T-helper 2 cell treated with Interferon-gamma antibody and Interleukin-4, amounts not matched to agents 100 ng/mL and 5 ng/mL, for 36 hours (primary cell): ENCODE measurements around the gene MGAT5. TPM values are rescaled to one million over a fixed set of nuclear protein-coding genes. Genes with fewer than 3 reads are reported as not detected.

Experiments
- intact Hi-C: fragments of 100-400 bp; cut with micrococcal nuclease; formaldehyde crosslinking; loops from one replicate; pipeline ENCODE4 v1.15.1; 2023
- total RNA-seq: library from RNA; stranded (reverse); gene quantifications from 2 replicates; pipeline ENCODE4 v1.2.3, GENCODE V29; 2022

MGAT5 gene, protein sequence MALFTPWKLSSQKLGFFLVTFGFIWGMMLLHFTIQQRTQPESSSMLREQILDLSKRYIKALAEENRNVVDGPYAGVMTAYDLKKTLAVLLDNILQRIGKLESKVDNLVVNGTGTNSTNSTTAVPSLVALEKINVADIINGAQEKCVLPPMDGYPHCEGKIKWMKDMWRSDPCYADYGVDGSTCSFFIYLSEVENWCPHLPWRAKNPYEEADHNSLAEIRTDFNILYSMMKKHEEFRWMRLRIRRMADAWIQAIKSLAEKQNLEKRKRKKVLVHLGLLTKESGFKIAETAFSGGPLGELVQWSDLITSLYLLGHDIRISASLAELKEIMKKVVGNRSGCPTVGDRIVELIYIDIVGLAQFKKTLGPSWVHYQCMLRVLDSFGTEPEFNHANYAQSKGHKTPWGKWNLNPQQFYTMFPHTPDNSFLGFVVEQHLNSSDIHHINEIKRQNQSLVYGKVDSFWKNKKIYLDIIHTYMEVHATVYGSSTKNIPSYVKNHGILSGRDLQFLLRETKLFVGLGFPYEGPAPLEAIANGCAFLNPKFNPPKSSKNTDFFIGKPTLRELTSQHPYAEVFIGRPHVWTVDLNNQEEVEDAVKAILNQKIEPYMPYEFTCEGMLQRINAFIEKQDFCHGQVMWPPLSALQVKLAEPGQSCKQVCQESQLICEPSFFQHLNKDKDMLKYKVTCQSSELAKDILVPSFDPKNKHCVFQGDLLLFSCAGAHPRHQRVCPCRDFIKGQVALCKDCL
- 18.6 and 20.5 TPM in 2 replicates for total RNA-seq

DNA sequence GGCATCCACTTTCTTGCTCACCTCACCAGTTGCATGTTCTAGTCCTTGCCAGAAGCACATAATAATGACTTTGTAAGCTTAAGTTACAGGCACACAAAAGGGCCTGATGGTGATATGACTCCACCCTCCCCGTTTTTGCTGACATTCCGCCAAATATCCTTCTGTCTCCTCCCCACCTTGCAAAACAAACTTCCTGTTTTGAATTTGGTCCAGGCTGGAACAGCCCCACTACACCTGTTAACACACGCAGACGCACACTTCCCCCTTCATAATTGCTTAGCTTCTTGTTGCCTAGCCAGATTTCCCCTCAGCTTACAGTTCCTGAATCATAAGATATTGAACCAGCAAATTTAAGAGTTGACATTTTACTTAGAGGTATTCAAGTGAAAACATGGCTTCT, at the start of gene MGAT5:
Gene MGAT5, plus strand, starts transcription at position 269 of the 400 bp plus-strand sequence. CDS start 332 bp downstream, outside the sequence.
- intact Hi-C loops: no loop called here

DNA sequence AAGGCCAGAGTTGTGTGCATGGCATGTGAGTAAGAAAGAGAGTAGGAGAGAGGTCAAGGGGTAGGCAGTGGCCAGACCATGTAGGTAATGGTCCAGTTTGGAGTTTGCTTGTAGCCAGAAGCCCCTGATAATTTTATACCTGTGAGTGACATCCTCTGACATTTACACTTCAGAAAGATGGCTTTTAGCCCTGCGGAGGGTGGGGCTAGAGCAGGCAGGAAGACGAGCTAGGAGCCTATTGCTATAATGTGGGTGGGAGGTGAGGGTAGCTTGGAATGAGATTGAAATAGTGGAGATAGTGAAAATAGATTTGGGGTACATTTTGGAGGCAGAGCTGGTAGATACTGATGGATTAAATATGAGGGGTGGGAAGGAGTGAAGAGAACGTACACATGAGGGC, 48.8 kb upstream of the MGAT5 start:
- intact Hi-C loops: loop anchor here (5.0 kb wide), 2 partner anchors 88 to 318 kb away; no protein-coding TSS in a partner anchor

DNA sequence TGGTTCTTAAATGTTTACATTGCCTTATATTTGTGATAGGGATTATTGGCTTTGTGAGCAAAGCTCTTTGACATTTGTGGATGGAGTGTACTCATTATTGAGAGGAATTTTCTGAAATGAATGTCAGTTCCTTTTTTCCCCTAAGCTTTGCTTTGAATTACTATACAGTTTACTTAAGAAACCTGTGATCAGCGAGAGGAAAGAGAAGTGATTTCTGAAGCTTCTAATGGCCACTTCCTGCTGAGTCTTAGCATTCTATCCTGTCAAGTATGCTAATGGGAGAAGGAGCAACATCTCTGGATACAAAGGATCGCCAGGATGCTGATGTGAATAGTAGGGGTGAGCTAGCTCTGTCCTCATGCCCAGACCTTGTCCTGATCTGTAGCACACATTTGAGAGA, 47.8 kb upstream of the MGAT5 start:
- intact Hi-C loops: loop anchor here (5.0 kb wide), 2 partner anchors 89 to 319 kb away; no protein-coding TSS in a partner anchor

DNA sequence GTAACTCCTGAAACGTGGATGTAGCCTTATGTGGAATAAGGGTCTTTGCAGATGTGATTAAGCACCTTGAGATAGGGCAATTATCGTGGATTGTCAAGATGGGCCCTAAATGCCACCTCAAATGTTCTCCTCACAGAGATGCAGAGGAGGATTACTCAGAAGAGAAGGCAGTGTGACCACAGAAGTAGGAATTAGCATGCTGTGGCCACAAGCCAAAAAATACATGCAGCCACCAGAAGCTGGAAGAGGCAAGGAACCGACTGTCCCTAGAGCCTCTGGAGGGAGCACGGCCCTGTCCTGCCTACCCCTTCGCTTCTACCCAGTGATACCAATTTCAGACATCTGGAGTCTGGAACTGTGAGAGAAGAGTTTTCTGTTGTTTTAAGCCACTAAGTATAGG, 47.3 kb upstream of the MGAT5 start:
- intact Hi-C loops: loop anchor here (5.0 kb wide), 2 partner anchors 89 to 319 kb away; no protein-coding TSS in a partner anchor

DNA sequence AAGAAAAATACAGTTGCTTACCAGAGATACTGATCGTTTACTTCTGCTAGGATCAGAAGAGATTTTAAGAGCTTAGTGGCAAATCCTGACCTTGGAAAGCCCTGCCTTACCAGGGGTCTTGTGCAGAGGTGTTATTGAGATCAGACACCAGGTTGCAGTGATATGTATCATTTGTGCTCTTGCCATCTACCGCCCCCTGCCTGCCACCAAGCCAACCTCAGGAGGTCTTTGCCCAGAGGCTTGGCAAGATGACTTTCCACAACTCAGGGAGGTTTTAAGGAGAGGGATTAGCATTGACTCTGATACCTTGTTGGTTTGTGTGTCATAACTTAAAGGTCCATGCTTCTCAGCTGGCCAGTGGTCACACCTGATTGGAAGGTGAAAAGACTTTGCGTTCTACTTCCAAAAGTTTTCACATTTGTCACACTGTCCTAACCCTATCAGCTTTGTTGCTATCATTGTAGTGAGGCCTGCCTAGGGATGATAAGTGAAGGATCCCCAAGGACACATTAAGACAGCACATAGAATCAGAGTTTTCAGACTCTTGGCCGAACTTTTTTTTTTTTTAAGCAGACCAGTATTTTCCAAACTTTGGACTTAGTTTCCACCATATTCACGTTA, 46.2 kb upstream of the MGAT5 start:
- intact Hi-C loops: loop anchor here (5.0 kb wide), 2 partner anchors 90 to 320 kb away; no protein-coding TSS in a partner anchor

DNA sequence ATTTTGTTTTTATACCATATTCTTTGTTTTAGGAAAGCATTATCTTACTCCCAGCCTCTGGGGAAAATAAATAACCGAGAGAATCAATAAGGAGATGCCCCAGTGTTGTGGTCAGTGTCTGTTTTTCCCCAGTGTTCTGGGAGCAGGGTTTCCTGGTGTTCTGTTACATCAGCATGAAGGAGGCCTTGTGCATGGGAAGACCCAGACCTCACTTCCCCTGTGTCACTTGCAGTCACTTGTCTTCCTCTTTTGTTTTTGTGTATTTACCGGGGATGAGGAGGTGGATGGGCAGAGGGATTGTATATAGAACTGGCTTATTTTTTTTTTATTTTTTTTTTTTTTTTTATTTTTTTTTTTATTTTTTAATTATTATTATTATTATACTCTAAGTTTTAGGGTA, 45.0 kb upstream of the MGAT5 start:
- intact Hi-C loops: loop anchor here (5.0 kb wide), 2 partner anchors 92 to 322 kb away; no protein-coding TSS in a partner anchor

DNA sequence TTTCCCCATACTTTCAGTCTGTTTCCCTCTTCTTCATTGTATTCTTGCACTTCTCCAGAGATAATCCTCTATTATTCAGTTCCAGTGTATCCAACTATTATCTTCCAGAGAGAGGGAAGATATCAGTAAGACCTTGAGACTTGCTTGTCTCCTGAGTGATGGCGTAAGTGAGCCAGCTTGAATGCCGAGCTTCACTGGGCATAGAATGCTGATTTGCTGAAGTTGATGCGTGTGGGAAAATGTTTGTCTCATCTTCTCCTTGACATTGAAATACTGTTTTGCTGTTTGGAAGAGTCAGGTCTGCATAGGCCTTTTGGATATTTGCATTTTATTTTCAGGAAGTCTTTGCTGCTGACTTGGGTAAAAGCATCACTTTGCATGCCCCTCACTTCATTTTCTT, 41.1 kb upstream of the MGAT5 start:
- intact Hi-C loops: no loop called here

DNA sequence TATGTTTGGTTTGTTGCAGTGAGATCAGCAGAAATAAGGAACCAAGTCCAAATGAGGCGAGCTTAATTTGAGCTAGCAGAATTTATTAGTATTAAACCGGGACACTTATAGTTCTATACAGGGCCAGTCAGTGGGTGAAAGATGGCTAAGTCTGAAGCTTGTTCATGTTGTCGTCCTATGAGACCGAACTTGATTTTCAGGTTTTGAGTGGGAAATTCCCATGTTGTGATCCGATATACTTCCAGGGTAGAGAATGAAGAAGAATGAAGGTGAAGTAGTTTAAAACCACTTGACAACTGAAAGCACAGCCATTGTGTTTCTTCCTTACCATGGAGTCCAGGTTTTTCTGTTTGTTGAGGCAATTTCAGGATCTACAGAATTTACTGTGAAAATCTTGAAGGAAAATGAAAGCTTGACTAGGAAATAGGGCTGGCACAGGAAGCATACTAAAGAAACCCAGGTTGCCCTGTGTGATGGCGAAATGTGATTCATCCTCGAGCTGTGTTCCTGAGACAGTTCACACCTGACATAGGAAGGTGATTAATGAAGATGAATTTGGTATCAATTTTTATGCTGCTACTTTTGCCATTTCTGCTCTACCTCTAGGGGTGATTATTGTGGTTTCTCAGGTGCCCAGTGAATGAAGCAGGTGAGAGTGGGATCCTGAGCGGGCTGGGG, 37.6 kb upstream of the MGAT5 start:
- intact Hi-C loops: no loop called here

DNA sequence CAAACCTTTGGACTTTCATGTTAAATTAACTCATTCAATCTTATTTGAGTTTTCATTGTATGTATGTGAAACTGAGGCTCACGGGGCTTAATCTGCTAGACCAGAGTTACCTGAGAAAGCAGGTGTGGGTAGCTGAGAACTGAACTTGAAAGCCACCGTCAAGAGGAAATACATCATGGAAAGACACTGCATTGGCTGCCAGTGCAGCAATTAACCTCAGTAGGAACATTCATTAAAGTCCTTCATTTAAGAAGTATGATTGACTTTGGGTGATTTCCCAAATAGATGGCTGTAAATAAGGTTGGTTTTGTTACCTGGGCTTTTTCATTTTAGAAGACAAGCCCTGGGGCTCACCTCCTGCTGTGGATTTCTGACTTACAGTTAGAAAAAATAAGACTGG, 36.5 kb upstream of the MGAT5 start:
- intact Hi-C loops: no loop called here

DNA sequence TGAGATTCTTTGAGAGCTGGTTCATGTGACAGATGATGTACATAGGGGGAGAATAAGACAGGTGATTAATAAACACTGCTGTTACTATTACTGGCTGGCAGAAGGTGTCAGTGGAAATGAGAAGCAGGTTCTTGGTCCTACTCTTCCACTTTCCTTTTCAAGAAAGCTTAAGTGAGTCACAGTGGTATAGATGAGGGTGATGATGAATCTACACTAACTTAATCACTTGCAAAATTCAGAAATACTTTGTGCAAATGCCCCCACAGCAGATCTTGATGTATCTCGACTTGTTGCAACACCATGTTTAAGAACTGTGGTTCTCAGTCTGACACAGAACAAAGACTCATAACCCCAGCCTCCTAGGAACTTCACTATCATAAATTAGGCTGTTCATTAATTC, 35.9 kb upstream of the MGAT5 start:
- intact Hi-C loops: no loop called here

DNA sequence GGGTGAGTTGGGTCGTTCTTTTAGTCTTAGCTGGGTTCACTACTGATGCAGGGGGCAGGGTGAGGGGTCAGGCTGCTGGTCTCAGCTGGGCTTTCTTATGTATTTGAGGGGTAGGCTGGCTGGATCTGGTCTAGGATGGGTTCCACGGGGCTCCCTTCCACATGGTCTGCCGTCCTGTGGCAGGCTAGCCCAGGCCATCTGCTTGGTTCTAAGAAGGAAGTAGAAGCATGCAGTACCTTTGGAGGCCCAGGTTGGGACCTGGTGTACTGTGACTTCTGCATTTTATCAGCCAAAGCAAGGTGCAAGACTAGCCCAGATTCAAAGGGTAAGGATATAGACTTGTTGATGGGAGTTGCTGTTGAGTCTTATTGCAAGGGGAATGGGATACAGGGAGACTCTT, 35.5 kb upstream of the MGAT5 start:
- intact Hi-C loops: no loop called here

DNA sequence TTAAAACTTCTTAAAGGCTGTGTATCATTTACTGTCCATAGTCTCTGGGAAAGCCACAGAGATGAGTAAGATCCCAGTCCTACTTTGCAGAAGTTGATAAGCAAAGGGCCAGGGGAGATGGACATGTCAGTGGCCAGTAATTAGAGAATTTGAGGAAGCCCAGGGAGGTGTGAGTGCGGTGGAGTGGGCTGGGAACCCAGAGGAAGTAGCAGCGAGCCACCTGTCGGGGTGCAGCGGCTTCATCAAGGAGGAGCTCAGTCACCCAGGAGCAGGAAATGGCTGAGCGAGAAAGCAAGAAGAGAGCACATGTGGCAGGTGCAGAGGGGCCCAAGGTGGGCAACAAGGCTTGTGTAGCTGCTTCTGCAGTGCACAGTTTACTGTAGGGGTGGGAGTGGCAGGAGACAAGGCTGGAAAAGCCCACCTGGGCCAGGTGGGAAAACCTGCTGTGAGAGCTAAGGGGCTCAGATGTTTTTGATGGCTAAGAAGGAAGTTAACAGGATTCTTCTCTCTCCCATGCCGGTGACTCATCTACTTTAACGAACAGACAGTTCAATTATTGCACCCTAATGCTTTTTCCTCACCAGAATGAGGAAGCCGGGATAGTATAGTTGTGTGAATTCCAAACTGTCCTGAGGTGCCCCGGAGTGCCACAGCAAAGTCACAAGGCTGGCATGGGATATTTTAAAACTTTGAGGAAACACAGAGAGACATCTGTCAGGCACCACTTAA, 34.8 kb upstream of the MGAT5 start:
- intact Hi-C loops: no loop called here

DNA sequence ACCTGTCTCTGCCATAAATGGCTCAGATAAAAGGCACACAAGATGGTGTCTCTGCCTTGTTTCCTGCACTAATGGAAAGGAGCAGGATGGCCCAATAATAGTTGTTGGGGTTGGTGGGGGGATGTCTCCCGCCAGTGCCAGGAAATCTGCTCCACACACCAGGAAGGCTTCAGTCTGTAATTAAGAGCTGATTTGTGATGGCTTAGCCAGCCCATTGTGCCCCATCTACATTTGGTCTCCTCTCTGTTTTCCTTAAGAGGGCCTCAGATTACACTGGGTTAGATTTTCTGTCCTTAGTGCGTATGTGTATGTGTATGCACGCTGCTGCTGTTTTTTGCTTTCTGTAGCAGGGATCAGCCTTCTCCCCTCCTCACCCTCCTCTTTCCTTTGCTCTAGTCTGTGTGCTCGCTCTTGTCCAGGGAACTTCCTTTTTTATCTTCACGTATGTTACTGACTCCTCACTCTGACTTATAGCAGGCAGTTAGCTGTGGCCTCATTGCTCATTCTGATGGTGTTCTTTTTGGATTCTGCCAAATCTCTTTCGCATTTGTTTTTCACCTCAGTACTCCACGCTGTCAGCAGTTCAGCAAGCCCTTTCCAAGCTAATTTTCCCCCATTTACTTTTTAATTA, 33.4 kb upstream of the MGAT5 start:
- intact Hi-C loops: no loop called here

DNA sequence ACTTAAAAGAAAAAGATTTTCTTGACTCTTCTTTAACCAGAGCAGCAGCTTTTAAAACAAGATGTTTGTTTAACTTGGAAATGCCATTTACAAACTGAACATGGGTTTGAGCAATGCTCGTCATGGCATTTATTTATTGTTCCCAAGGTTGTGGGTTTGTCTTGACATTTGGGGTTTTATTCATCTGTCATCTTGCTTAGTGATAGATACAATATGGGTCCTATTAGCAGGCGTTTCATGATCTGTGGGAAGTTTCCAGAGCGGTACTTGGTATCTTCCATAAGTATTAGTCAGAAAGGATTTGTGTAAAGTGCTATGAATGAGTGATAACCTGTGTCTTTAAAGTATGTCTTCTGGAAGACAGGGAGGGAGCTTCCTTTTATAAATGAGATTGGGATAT, 29.9 kb upstream of the MGAT5 start:
- intact Hi-C loops: no loop called here

DNA sequence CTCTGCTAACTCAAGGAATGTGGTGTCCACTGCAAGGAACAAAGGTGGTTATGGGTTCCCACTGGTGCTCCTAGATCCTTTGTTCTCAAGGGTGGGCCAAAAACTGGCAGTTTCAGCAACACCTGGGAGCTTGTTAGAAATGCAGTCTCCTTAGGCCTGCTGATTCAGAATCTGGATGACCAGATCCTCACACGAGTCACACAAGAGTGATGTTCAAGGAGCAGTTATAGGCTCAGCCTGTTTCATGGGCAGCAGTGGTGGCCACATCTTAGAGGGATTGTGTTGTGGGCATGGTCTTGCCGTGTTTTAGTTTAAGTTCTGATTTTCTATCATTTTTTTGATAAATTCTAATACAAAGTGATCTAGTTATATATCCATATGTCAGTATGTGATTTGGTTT, 28.7 kb upstream of the MGAT5 start:
- intact Hi-C loops: no loop called here

DNA sequence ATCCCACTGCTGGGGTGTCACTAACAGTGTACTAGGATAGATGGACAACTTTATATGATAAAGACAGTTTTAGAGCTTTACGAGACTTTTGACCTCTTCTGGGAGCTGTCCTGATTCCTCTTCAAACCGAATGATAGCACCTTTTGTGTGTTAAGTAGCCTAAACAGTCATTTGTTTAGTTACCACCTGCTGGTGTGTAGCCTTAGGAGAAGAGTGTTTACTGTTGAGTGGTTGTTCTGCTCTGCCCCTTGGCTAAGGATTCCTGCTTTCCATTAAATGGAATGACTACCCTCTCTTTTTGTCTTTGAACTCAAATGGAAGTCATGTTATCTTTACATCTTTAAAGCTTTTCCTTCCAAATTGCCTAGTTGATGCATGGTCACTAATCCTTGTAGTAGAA, 28.0 kb upstream of the MGAT5 start:
- intact Hi-C loops: no loop called here

DNA sequence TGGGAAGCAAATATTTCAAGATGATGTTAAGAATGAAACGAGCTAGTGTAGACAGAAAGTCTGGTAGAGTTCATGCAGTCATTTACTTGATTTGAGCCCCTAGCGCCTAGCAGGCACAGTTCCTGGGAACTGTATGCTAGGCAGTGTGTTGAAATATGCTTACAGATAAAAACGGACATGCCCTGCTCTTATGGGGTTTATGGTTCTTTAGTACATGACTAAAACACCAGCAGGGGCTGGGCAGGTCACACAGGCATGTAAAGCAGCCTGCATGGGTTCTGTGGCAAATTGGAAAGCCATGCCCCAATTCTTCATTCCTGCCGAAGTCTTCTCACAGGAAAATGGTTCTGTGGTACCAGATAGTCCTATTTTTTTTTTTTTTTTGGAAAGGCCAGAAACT, 27.3 kb upstream of the MGAT5 start:
- intact Hi-C loops: no loop called here

DNA sequence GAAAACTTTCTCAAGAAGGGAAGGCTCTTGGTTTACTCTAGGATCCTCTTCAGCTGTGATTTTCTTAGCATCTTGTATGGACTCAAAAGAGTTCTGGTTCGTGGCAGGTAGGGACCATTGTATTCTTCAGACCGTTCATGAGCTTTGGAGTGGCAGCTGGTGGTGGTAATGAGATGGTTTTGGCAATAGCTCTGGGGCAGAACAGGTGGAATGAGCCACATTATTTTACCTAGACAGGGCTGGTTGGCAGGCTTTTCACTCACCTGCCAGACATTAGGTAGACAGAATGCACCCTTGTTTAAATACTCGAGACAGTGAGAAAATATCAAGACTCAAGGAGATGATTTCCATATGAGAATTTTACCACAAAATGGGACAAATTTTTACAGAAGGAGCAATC, 26.2 kb upstream of the MGAT5 start:
- intact Hi-C loops: no loop called here

DNA sequence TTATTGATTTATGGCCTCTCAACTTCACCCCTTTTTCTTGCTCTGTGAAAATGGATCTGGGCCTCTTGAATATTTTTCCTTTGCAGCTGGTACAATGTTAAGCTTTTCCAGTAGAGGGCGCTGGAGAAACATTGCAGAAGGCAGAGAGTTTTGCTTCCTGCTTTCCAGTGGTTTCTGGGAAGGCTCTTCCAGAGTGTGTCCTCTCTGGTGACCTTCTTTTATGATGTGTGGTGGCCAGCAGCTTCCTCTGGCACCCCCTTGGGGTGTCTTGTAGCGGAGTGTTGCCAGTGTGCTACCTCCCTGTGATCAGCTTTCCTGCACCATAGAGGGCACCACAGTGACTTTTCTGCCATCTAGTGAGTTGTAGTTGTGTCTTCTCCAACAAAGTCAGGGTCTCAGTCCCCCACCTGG, 25.4 kb upstream of the MGAT5 start:
- intact Hi-C loops: no loop called here

DNA sequence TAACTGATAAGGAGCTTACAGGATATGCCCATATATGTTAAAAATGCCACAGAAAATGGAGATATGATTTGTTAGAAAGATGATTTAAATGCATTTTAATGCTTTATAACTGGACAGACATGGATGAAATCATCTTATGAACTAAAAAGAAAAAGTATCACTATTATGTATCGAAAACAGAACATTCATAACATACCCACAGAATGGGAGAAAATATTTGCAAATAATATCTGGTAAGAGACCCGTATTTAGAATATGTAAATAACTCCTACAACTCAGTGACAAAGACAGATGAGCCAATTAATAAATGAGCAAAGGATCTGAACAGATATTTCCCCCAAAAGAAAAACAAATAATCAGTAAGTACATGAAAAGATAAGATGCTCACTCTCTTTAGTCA, 24.3 kb upstream of the MGAT5 start:
- intact Hi-C loops: no loop called here
